Naive thymus-derived CD8-positive, alpha-beta T cell (primary cell): Measurements from ENCODE around the gene LDHB. TPM values are rescaled to one million over a fixed set of nuclear protein-coding genes. Genes with fewer than 3 reads are reported as not detected.
"Not testable (repeated sequence)": the region's sequence is repeated elsewhere in the genome, so short reads cannot be mapped to it uniquely, and the experiment has no call there.

Experiments used
- ATAC-seq, 2 donors: fragments of 150-1000 bp; cut with Tn5 transposase in 1 of 2; sonication (Bioruptor Pico), chemical (Tn5 transposase) in 1 of 2; 1 replicate in 1 of 2; 2 replicates in 1 of 2; pipeline ENCODE4 v1.10.0; 2021; ENCODE audit warnings: mild to moderate bottlenecking in 2 of 2, moderate library complexity in 2 of 2
- POLR2A ChIA-PET: fragments of 350-600 bp; sonication (Branson Sonifier 250); formaldehyde crosslinking; loops from one replicate; lab custom pipeline; 2021; ENCODE audit warnings: antibody characterized with exemption; lab: Charles Lee
- DNase-seq, 10 donors: peaks; one replicate each; pipeline versions ENCODE4 v3.0.0 to v3.0.0-alpha.2; 2020 to 2022
- H3K27ac Mint-ChIP-seq, 10 donors: one replicate each; pipeline ENCODE4 v1.8.0; 2020 to 2022; ENCODE audit warnings: mild to moderate bottlenecking in 10 of 10, mixed read lengths in 10 of 10, moderate library complexity in 4 of 10, inconsistent platforms in 1 of 10
- H3K27me3 Mint-ChIP-seq, 5 donors: one replicate each; pipeline ENCODE4 v1.8.0; 2021 to 2022; ENCODE audit warnings: mixed read lengths in 5 of 5
- H3K36me3 Mint-ChIP-seq, 3 donors: one replicate each; pipeline ENCODE4 v1.8.0; 2020 to 2022; ENCODE audit warnings: mixed read lengths in 3 of 3, mild to moderate bottlenecking in 2 of 3, inconsistent platforms in 1 of 3
- H3K4me1 Mint-ChIP-seq, 4 donors: one replicate each; pipeline ENCODE4 v1.8.0; 2021 to 2022; ENCODE audit warnings: mixed read lengths in 4 of 4
- H3K4me3 Mint-ChIP-seq, 10 donors: one replicate each; pipeline ENCODE4 v1.8.0; 2020 to 2022; ENCODE audit warnings: mild to moderate bottlenecking in 10 of 10, mixed read lengths in 10 of 10, moderate library complexity in 6 of 10, inconsistent platforms in 1 of 10
- H3K9me3 Mint-ChIP-seq, 9 donors: one replicate each; pipeline ENCODE4 v1.8.0; 2020 to 2022; ENCODE audit warnings: mixed read lengths in 9 of 9, mild to moderate bottlenecking in 3 of 9, inconsistent platforms in 1 of 9, moderate library complexity in 1 of 9
- polyA plus RNA-seq, 3 donors: library from polyadenylated mRNA; unstranded; fragments of 300-500 nt; fragmentation: Illumina TruSeq; gene quantifications; one replicate each; pipeline ENCODE4 v1.2.3, GENCODE V29; 2021
- total RNA-seq, 8 experiments: library from RNA in 2 of 8; stranded (reverse) in 2 of 8; gene quantifications; one replicate each; pipeline ENCODE4 v1.2.3 and lab custom pipeline; 2021 to 2026

The LDHB gene
- total and polyA plus RNA-seq, 5 experiments from 2014 or later = 1,266 to 2,368 (median 1,691) TPM

GRCh38 chr12:21677622-21678277 lies 20.1 kb upstream of the LDHB start:
- ATAC-seq = peak; percentile 60 to 65
- Mint-ChIP-seq H3K4me1 (peaks cover 34 to 57% (median 51%) of the 10 kb centered on the region in 4 donors), H3K27ac (peak overlapping the region; percentile 9 to 98 (median 88))

GRCh38 chr12:21677204-21677603 lies 19.6 kb upstream of the LDHB start:
- Mint-ChIP-seq H3K36me3 (no peaks in the 10 kb centered on the region), H3K27me3 (no peaks in the 10 kb centered on the region), H3K4me3 (peak overlapping the region; percentile 68 to 91 (median 78)), H3K4me1 (peaks cover 34 to 57% (median 51%) of the 10 kb centered on the region in 4 donors), H3K27ac (peak overlapping the region; percentile 9 to 98 (median 88)), H3K9me3 (no peaks in the 10 kb centered on the region)
- no peak for DNase-seq
- ATAC-seq = no peak
- POLR2A ChIA-PET = interaction anchor here (0.7 to 8.8 kb wide), 18 partner anchors 9 to 175 kb away, joined by 3 to 174 read pairs (median 9); partner anchors contain the start of genes GOLT1B, LDHB and RECQL

More at GRCh38 chr12:21677622-21678277, 20.1 kb upstream of the LDHB start:
- Mint-ChIP-seq H3K9me3 (no peaks in the 10 kb centered on the region), H3K36me3 (no peaks in the 10 kb centered on the region), H3K27me3 (no peaks in the 10 kb centered on the region), H3K4me3 (peak overlapping the region; percentile 68 to 91 (median 78))
- peak in 5 of 10 donors; percentile 5 to 50 (median 33) for DNase-seq
- POLR2A ChIA-PET = interaction anchor here (0.7 to 8.8 kb wide), 17 partner anchors 10 to 176 kb away, joined by 3 to 174 read pairs (median 10); partner anchors contain the start of genes GOLT1B, LDHB and RECQL

DNA sequence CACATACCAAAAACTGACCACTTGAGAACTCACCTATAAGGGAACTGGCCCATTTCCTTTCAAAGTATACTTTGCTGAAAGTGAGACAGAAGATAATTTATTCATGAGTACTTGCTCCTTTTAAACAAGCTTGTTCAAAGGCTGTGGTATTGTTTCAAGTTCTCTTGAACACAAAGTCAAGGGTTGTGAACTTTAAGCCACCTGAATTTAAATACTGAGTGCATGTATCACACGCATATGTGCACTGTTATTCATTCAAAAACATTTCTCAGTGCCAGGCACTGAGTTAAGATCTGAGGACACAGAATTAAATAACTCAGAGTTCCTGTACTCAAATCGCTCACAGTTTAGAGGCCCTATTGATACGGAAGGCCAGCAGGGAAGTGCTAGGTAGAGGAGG lies 19.1 kb upstream of the LDHB start:
- POLR2A ChIA-PET = interaction anchor here (0.9 to 8.8 kb wide), 12 partner anchors 9 to 69 kb away, joined by 3 to 174 read pairs (median 12); partner anchors contain the start of gene LDHB
- ATAC-seq (peak; percentile 87 to 89), DNase-seq (peak in 4 of 10 donors; percentile 18 to 70 (median 55))
- H3K27ac Mint-ChIP-seq = peak overlapping the region; percentile 9 to 98 (median 88)
- no peaks in the 10 kb centered on the region for H3K36me3 Mint-ChIP-seq
- no peaks in the 10 kb centered on the region for H3K9me3 Mint-ChIP-seq
- H3K27me3 Mint-ChIP-seq = no peaks in the 10 kb centered on the region
- peak overlapping the region; percentile 68 to 91 (median 78) for H3K4me3 Mint-ChIP-seq
- H3K4me1 Mint-ChIP-seq = peaks cover 34 to 57% (median 51%) of the 10 kb centered on the region in 4 donors

GRCh38 chr12:21675641-21676040 lies 18.0 kb upstream of the LDHB start:
- no peak for DNase-seq
- H3K4me3 Mint-ChIP-seq = peak overlapping the region in 5 of 10 donors; percentile 36 to 82 (median 68)
- H3K36me3 Mint-ChIP-seq = no peaks in the 10 kb centered on the region
- H3K9me3 Mint-ChIP-seq = no peaks in the 10 kb centered on the region
- no peak for ATAC-seq
- POLR2A ChIA-PET = interaction anchor here (0.6 to 8.8 kb wide), 7 partner anchors 14 to 63 kb away, joined by 4 to 174 read pairs (median 15); partner anchors contain the start of gene LDHB
- peaks cover 34 to 57% (median 51%) of the 10 kb centered on the region in 4 donors for H3K4me1 Mint-ChIP-seq
- peak overlapping the region; percentile 9 to 98 (median 83) for H3K27ac Mint-ChIP-seq
- H3K27me3 Mint-ChIP-seq = no peaks in the 10 kb centered on the region

DNA sequence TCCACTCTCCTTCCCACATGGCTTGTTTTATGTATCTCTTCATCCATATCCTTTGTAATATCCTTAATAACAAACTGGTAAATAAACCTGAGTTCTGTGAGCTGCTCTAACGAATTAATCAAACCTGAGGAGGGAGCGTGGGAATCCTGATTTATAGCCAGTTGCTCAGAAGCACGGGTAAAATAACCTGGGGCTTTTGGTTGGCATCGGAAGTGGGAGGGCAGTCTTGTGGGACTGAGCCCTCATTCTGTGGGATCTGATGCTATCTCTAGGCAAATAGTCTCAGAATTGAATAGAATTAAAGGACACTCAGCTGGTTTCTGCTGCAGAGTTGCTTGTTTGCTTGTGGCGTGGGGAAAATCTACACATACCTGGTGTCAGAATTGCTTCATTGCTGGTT lies 17.5 kb upstream of the LDHB start:
- Mint-ChIP-seq H3K27ac (peak overlapping the region in 5 of 10 donors; percentile 11 to 97 (median 86)), H3K4me1 (peaks cover 36 to 54% (median 49%) of the 10 kb centered on the region in 4 donors), H3K4me3 (no peak overlapping the region), H3K36me3 (no peaks in the 10 kb centered on the region), H3K27me3 (no peaks in the 10 kb centered on the region), H3K9me3 (no peaks in the 10 kb centered on the region)
- DNase-seq = no peak
- POLR2A ChIA-PET = interaction anchor here (0.6 to 8.8 kb wide), 2 partner anchors 17 to 32 kb away, joined by 5 to 174 read pairs; partner anchors contain the start of gene LDHB
- ATAC-seq = no peak

DNA sequence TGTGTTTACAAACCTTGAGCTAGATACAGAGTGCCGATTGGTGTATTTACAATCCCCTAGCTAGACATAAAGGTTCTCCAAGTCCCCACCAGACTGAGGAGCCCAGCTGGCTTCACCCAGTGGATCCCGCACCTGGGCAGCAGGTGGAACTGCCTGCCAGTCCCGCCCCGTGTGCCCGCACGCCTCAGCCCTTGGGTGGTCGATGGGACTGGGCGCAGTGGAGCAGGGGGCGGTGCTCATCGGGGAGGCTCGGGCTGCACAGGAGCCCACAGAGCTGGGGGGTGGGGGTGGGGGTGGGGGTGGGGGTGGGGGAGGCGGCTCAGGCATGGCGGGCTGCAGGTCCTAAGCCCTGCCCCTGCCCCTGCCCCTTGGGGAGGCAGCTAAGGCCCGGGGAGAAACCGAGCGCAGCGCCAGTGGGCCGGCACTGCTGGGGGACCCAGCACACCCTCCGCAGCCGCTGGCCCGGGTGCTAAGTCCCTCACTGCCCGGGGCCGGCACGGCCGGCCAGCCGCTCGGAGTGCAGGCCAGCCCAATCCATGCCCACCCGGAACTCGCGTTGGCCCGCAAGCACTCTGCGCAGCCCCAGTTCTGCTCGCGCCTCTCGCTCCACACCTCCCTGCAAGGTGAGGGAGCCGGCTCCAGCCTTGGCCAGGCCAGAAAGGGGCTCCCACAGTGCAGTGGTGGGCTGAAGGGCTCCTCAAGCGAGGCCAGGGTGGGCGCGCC lies 16.3 kb upstream of the LDHB start:
- not testable (repeated sequence) for H3K36me3 Mint-ChIP-seq, H3K27ac Mint-ChIP-seq, H3K9me3 Mint-ChIP-seq, H3K27me3 Mint-ChIP-seq, ATAC-seq, DNase-seq, H3K4me3 Mint-ChIP-seq
- H3K4me1 Mint-ChIP-seq = peaks cover 33 to 44% (median 40%) of the 10 kb centered on the region in 4 donors
- POLR2A ChIA-PET = interaction anchor here (0.8 to 1.6 kb wide), 2 partner anchors 10 to 17 kb away, joined by 4 to 5 read pairs; partner anchors contain the start of gene LDHB

- peaks cover 0 to 1% (median 0%) of the 10 kb centered on the region in 5 donors for H3K27me3 Mint-ChIP-seq
- ATAC-seq (no peak), DNase-seq (no peak)
- no peaks in the 10 kb centered on the region for H3K9me3 Mint-ChIP-seq
- H3K4me1 Mint-ChIP-seq = peaks cover 19 to 26% (median 23%) of the 10 kb centered on the region in 4 donors
- H3K36me3 Mint-ChIP-seq = no peaks in the 10 kb centered on the region
- POLR2A ChIA-PET = interaction anchor here (3.6 kb wide), 1 partner anchor 15 kb away, joined by 20 read pairs; the partner anchor contains the start of gene LDHB
- H3K27ac Mint-ChIP-seq = peak overlapping the region in 1 of 10 donors; percentile 56
- no peak overlapping the region for H3K4me3 Mint-ChIP-seq
These were observed 14.5 kb upstream of the LDHB start for GRCh38 chr12:21672146-21672545.

- H3K27me3 Mint-ChIP-seq = peaks cover 0 to 3% (median 0%) of the 10 kb centered on the region in 5 donors
- no peaks in the 10 kb centered on the region for H3K9me3 Mint-ChIP-seq
- ATAC-seq (no peak), DNase-seq (no peak)
- POLR2A ChIA-PET = interaction anchor here (0.7 to 3.5 kb wide), 2 partner anchors 9 to 14 kb away, joined by 3 to 18 read pairs; partner anchors contain the start of gene LDHB
- H3K4me3 Mint-ChIP-seq = no peak overlapping the region
- H3K27ac Mint-ChIP-seq = no peak overlapping the region
- peaks cover 0 to 6% (median 1%) of the 10 kb centered on the region in 4 donors for H3K4me1 Mint-ChIP-seq
- no peaks in the 10 kb centered on the region for H3K36me3 Mint-ChIP-seq
These were observed 9.1 kb upstream of the LDHB start for GRCh38 chr12:21666722-21667121.

DNA sequence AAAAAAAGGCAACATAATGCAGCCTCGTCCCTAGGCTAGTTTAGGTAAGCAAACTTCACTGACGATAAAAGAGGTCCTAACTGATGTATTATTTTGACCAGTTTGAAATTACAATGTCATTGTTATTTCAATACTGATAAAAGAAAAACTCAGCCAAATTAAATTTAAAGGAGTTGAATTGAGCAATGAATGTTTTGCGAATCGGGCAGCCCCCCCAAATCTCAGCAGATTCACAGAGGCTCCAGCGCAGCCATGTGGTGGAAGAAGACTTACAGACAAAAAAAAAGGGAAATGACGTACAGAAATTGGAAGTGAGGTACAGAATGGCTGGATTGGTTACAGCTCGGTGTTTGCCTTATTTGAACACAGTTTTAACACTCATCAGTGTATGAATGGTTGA lies 8.2 kb upstream of the LDHB start:
- H3K27me3 Mint-ChIP-seq = peaks cover 0 to 3% (median 0%) of the 10 kb centered on the region in 5 donors
- no peaks in the 10 kb centered on the region for H3K36me3 Mint-ChIP-seq
- POLR2A ChIA-PET = interaction anchor here (0.7 to 3.5 kb wide), 4 partner anchors 8 to 1007 kb away, joined by 3 to 18 read pairs (median 5); partner anchors contain the start of gene LDHB
- DNase-seq = no peak
- H3K27ac Mint-ChIP-seq = no peak overlapping the region
- ATAC-seq = no peak
- H3K4me1 Mint-ChIP-seq = peaks cover 0 to 6% (median 1%) of the 10 kb centered on the region in 4 donors
- H3K4me3 Mint-ChIP-seq = no peak overlapping the region
- H3K9me3 Mint-ChIP-seq = no peaks in the 10 kb centered on the region

- no peak overlapping the region for H3K4me3 Mint-ChIP-seq
- POLR2A ChIA-PET = interaction anchor here (1.2 to 2.7 kb wide), 2 partner anchors 15 to 53 kb away, joined by 3 to 15 read pairs; no protein-coding TSS in a partner anchor
- no peaks in the 10 kb centered on the region for H3K9me3 Mint-ChIP-seq
- peaks cover 0 to 2% (median 0%) of the 10 kb centered on the region in 3 donors for H3K36me3 Mint-ChIP-seq
- peaks cover 6 to 21% (median 16%) of the 10 kb centered on the region in 4 donors for H3K4me1 Mint-ChIP-seq
- no peak overlapping the region for H3K27ac Mint-ChIP-seq
- H3K27me3 Mint-ChIP-seq = peaks cover 0 to 2% (median 0%) of the 10 kb centered on the region in 5 donors
- ATAC-seq (no peak), DNase-seq (no peak)
These were observed 4.6 kb upstream of the LDHB start for GRCh38 chr12:21662122-21662792.

DNA sequence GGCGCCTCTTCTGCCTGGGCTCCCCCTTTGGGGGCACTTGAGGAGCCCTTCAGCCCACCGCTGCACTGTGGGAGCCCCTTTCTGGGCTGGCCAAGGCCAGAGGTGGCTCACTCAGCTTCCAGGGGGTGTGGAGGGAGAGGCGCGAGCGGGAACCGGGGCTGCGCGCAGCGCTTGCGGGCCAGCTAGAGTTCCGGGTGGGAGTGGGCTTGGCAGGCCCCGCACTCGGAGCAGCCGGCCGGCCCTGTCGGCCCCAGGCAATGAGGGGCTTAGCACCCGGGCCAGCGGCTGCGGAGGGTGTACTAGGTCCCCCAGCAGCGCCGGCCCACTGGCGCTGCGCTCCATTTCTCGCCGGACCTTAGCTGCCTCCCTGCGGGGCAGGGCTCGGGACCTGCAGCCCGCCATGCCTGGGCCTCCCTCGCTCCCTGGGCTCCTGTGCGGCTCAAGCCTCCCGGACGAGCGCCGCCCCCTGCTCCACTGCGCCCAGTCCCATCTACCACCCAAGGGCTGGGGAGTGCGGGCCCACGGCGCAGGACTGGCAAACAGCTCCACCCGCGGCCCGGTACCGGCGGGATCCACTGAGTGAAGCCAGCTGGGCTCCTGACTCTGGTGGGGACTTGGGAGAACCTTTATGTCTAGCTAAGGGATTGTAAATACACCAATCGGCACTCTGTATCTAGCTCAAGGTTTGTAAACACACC lies 3.9 kb upstream of the LDHB start:
- not testable (repeated sequence) for H3K36me3 Mint-ChIP-seq, H3K9me3 Mint-ChIP-seq, ATAC-seq, H3K27me3 Mint-ChIP-seq, H3K4me3 Mint-ChIP-seq, DNase-seq, H3K27ac Mint-ChIP-seq
- POLR2A ChIA-PET = interaction anchor here (0.8 to 2.7 kb wide), 3 partner anchors 15 to 52 kb away, joined by 3 to 15 read pairs (median 3); no protein-coding TSS in a partner anchor
- H3K4me1 Mint-ChIP-seq = peaks cover 8 to 22% (median 20%) of the 10 kb centered on the region in 4 donors
